AG09309 (cell line): ENCODE results near the gene HOXC13.

Experiments used
- DNase-seq: peaks from one replicate; pipeline ENCODE4 v3.0.0-alpha.2; 2010; ENCODE audit warnings: low read depth
- H3K4me3 ChIP-seq: 2 replicates; pipeline ENCODE4 v1.5.1; 2011; ENCODE audit warnings: mild to moderate bottlenecking, low read depth, low read length, moderate library complexity; ENCODE audit not compliant: control insufficient read depth
- TF ChIP-seq, protein P1 (sequence below): IDR thresholded peaks from 2 replicates; pipeline ENCODE4 v1.5.1; 2011; ENCODE audit warnings: mild to moderate bottlenecking, low read depth, low read length, inconsistent platforms; ENCODE audit not compliant: insufficient read depth, control insufficient read depth; ENCODE audit errors: missing control alignments

Gene HOXC13

GRCh38 chr12:53951577-53952334 lies 13.1 kb downstream of the HOXC13 start:
- no peak overlapping the region for H3K4me3 ChIP-seq
- DNase-seq, result no peak
- TF ChIP-seq, protein P1, sequence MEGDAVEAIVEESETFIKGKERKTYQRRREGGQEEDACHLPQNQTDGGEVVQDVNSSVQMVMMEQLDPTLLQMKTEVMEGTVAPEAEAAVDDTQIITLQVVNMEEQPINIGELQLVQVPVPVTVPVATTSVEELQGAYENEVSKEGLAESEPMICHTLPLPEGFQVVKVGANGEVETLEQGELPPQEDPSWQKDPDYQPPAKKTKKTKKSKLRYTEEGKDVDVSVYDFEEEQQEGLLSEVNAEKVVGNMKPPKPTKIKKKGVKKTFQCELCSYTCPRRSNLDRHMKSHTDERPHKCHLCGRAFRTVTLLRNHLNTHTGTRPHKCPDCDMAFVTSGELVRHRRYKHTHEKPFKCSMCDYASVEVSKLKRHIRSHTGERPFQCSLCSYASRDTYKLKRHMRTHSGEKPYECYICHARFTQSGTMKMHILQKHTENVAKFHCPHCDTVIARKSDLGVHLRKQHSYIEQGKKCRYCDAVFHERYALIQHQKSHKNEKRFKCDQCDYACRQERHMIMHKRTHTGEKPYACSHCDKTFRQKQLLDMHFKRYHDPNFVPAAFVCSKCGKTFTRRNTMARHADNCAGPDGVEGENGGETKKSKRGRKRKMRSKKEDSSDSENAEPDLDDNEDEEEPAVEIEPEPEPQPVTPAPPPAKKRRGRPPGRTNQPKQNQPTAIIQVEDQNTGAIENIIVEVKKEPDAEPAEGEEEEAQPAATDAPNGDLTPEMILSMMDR, result no peak

DNA sequence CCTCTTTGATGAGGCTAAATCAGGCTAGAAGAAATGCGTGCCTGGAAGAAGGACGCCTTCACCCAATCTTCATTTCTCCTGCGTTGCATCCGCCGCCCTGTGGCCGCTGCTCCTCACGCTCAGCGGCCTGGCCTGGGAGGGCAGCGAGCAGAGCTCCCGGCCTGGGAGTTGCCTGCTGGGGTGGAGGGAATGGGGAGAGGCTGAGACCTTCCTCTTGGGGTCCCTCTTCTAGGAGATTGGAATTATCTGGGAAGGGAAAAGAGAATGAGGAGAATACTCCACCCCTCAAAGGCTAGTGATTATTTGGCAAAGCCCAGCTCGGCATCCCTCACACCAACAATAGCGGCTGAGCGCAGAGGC lies 13.7 kb downstream of the HOXC13 start:
- TF ChIP-seq, protein P1, result no peak
- H3K4me3 ChIP-seq, result no peak overlapping the region
- no peak for DNase-seq

- H3K4me3 ChIP-seq, result no peak overlapping the region
- no peak for DNase-seq
- TF ChIP-seq, protein P1, result no peak
These were observed 14.5 kb downstream of the HOXC13 start for GRCh38 chr12:53952871-53953734.

- TF ChIP-seq, protein P1, result no peak
- no peak for DNase-seq
- no peak overlapping the region for H3K4me3 ChIP-seq
These were observed 15.4 kb downstream of the HOXC13 start for GRCh38 chr12:53953831-53954693.

- H3K4me3 ChIP-seq, result no peak within 1 kb of the TSS
- TF ChIP-seq, protein P1, result no peak
- DNase-seq, result no peak
These were observed 16.0 kb downstream of the HOXC13 start, which contains the start of gene HOXC12 for GRCh38 chr12:53954694-53955035. Gene HOXC12 (plus strand): TSS chr12:53954903. CDS start chr12:53954930, 27 bp downstream.
